ENCODE data around the gene CENPN. TPM values are rescaled to one million over a fixed set of nuclear protein-coding genes. Genes with fewer than 3 reads are reported as not detected.

CENPN gene
- total RNA-seq, 1 donor from 2014 or later = 66.3 TPM

GRCh38 chr16:80991792-80992430 is 15.1 kb upstream of the CENPN start:
- no peak for DNase-seq (ENCODE audit: low read depth, low spot score)

GRCh38 chr16:80992676-80993293 is 14.2 kb upstream of the CENPN start:
- Mint-ChIP-seq H3K4me3 (no peak overlapping the region), H3K27me3 (ENCODE audit: low read depth) (no peaks in the 10 kb centered on the region), H3K36me3 (ENCODE audit: low read depth) (peaks cover 2% of the 10 kb centered on the region), H3K4me1 (peaks cover 13% of the 10 kb centered on the region), H3K27ac (ENCODE audit: unreplicated experiment) (no peak overlapping the region), H3K9me3 (no peaks in the 10 kb centered on the region)
- DNase-seq (ENCODE audit: low read depth, low spot score) = no peak
- no peak for TF ChIP-seq CTCF (conservative IDR thresholded peaks at IDR 0.05)

More at GRCh38 chr16:80991792-80992430, 15.1 kb upstream of the CENPN start:
- no peak for TF ChIP-seq CTCF (conservative IDR thresholded peaks at IDR 0.05)
- H3K36me3 Mint-ChIP-seq (ENCODE audit: low read depth) = peaks cover 2% of the 10 kb centered on the region
- H3K27ac Mint-ChIP-seq (ENCODE audit: unreplicated experiment) = no peak overlapping the region
- H3K9me3 Mint-ChIP-seq = no peaks in the 10 kb centered on the region
- H3K4me3 Mint-ChIP-seq = no peak overlapping the region
- H3K27me3 Mint-ChIP-seq (ENCODE audit: low read depth) = no peaks in the 10 kb centered on the region
- peaks cover 13% of the 10 kb centered on the region for H3K4me1 Mint-ChIP-seq

GRCh38 chr16:80993307-80993706 is 13.7 kb upstream of the CENPN start:
- no peak overlapping the region for H3K4me3 Mint-ChIP-seq
- peaks cover 13% of the 10 kb centered on the region for H3K4me1 Mint-ChIP-seq
- DNase-seq (ENCODE audit: low read depth, low spot score) = no peak
- no peak overlapping the region for H3K27ac Mint-ChIP-seq (ENCODE audit: unreplicated experiment)
- peaks cover 2% of the 10 kb centered on the region for H3K36me3 Mint-ChIP-seq (ENCODE audit: low read depth)
- no peaks in the 10 kb centered on the region for H3K27me3 Mint-ChIP-seq (ENCODE audit: low read depth)
- no peak for TF ChIP-seq CTCF (conservative IDR thresholded peaks at IDR 0.05)
- peaks cover 1% of the 10 kb centered on the region for H3K9me3 Mint-ChIP-seq

GRCh38 chr16:80993834-80994233 is 13.2 kb upstream of the CENPN start:
- no peaks in the 10 kb centered on the region for H3K27me3 Mint-ChIP-seq (ENCODE audit: low read depth)
- H3K9me3 Mint-ChIP-seq = peaks cover 7% of the 10 kb centered on the region
- no peak for DNase-seq (ENCODE audit: low read depth, low spot score)
- peaks cover 4% of the 10 kb centered on the region for H3K36me3 Mint-ChIP-seq (ENCODE audit: low read depth)
- TF ChIP-seq CTCF (conservative IDR thresholded peaks at IDR 0.05) = no peak
- H3K4me3 Mint-ChIP-seq = no peak overlapping the region
- H3K27ac Mint-ChIP-seq (ENCODE audit: unreplicated experiment) = no peak overlapping the region
- peaks cover 13% of the 10 kb centered on the region for H3K4me1 Mint-ChIP-seq

- no peaks in the 10 kb centered on the region for H3K27me3 Mint-ChIP-seq (ENCODE audit: low read depth)
- peaks cover 13% of the 10 kb centered on the region for H3K4me1 Mint-ChIP-seq
- H3K4me3 Mint-ChIP-seq = no peak overlapping the region
- no peak overlapping the region for H3K27ac Mint-ChIP-seq (ENCODE audit: unreplicated experiment)
- H3K36me3 Mint-ChIP-seq (ENCODE audit: low read depth) = peaks cover 10% of the 10 kb centered on the region
- peaks cover 13% of the 10 kb centered on the region for H3K9me3 Mint-ChIP-seq
- DNase-seq (ENCODE audit: low read depth, low spot score) = no peak
- TF ChIP-seq CTCF (conservative IDR thresholded peaks at IDR 0.05) = no peak
Observed at GRCh38 chr16:80994451-80994850, 12.6 kb upstream of the CENPN start.
